Karpas-422 (cell line): ENCODE data around the gene FARP2. TPM values are rescaled to one million over a fixed set of nuclear protein-coding genes. Genes with fewer than 3 reads are reported as not detected.
"Not testable (repeated sequence)": the region's sequence is repeated elsewhere in the genome, so short reads cannot be mapped to it uniquely, and the experiment has no call there.

Experiments
- DNase-seq: peaks from one replicate; pipeline ENCODE4 v3.0.0-alpha.2; 2015
- H2AFZ ChIP-seq: fragments of 200-600 bp; sonication (generic); 2 replicates; pipeline ENCODE4 v1.6.1; 2014; ENCODE audit warnings: antibody characterized with exemption, low read length, mixed read lengths
- H3K27ac ChIP-seq: fragments of 200-600 bp; sonication (generic); 2 replicates; pipeline ENCODE4 v1.5.1; 2014; ENCODE audit warnings: mild to moderate bottlenecking, low read length, moderate library complexity
- H3K27me3 ChIP-seq: fragments of 200-600 bp; sonication (generic); 2 replicates; pipeline ENCODE4 v1.6.1; 2014; ENCODE audit warnings: low read length, mixed read lengths
- H3K36me3 ChIP-seq: fragments of 200-600 bp; sonication (generic); 2 replicates; pipeline ENCODE4 v1.6.1; 2014; ENCODE audit warnings: low read length, mixed read lengths; ENCODE audit not compliant: insufficient read depth
- H3K4me1 ChIP-seq: fragments of 200-600 bp; sonication (generic); 2 replicates; pipeline ENCODE4 v1.6.1; 2014; ENCODE audit warnings: mild to moderate bottlenecking, low read length, mixed read lengths
- H3K4me2 ChIP-seq: fragments of 200-600 bp; sonication (generic); 2 replicates; pipeline ENCODE4 v1.6.1; 2014; ENCODE audit warnings: low read length, low read depth, mild to moderate bottlenecking; ENCODE audit not compliant: poor library complexity, severe bottlenecking
- H3K4me3 ChIP-seq: fragments of 200-600 bp; sonication (generic); 2 replicates; pipeline ENCODE4 v1.5.1; 2014; ENCODE audit warnings: mild to moderate bottlenecking, antibody characterized with exemption, low read length, mixed read lengths
- H3K79me2 ChIP-seq: fragments of 200-600 bp; sonication (generic); 2 replicates; pipeline ENCODE4 v1.6.1; 2014; ENCODE audit warnings: mild to moderate bottlenecking, low read length, mixed read lengths
- H3K9ac ChIP-seq: fragments of 200-600 bp; sonication (generic); 2 replicates; pipeline ENCODE4 v1.6.0; 2014; ENCODE audit warnings: low read length
- H3K9me2 ChIP-seq: fragments of 200-600 bp; sonication (generic), shearing (Covaris generic); replicated peaks from 2 replicates; pipeline ENCODE4 v1.6.0; 2014; ENCODE audit warnings: mild to moderate bottlenecking, low read length, moderate library complexity; ENCODE audit not compliant: insufficient read depth
- H3K9me3 ChIP-seq: fragments of 300-700, 200-600 bp; sonication (generic); 2 replicates; pipeline ENCODE4 v1.6.1; 2014; ENCODE audit warnings: low read length, mixed read lengths
- H4K20me1 ChIP-seq: fragments of 200-600 bp; sonication (generic); 2 replicates; pipeline ENCODE4 v1.6.1; 2014; ENCODE audit warnings: mild to moderate bottlenecking, antibody characterized with exemption, low read length, low read depth; ENCODE audit not compliant: insufficient read depth
- total RNA-seq: library from RNA; depleted of rRNA; stranded (reverse); fragments of >200 nt; shearing (Covaris generic); gene quantifications from 2 replicates; pipeline ENCODE4 v1.2.3, GENCODE V29; 2014; ENCODE audit warnings: low replicate concordance

FARP2 gene
- total RNA-seq, 1 experiment from 2014 or later = 40.0 TPM

GRCh38 chr2:241313543-241314095 lies 42.5 kb upstream of the FARP2 start:
- H3K4me3 ChIP-seq = peak overlapping the region; percentile 92
- DNase-seq = no peak
- H3K4me2 ChIP-seq = peak overlapping the region; percentile 84
- no peaks in the 10 kb centered on the region for H3K9me3 ChIP-seq
- peak overlapping the region; percentile 99 for H3K9ac ChIP-seq
- H3K36me3 ChIP-seq = no peaks in the 10 kb centered on the region
- peaks cover 72% of the 10 kb centered on the region for H3K4me1 ChIP-seq
- H3K79me2 ChIP-seq = peaks cover 91% of the 10 kb centered on the region
- peak overlapping the region; percentile 95; the same call in 1 of the 2 replicates for H3K27ac ChIP-seq
- H2AFZ ChIP-seq = no peak overlapping the region
- peaks cover 33% of the 10 kb centered on the region for H4K20me1 ChIP-seq
- no peaks in the 10 kb centered on the region for H3K27me3 ChIP-seq
- no peaks in the 10 kb centered on the region for H3K9me2 ChIP-seq

DNA sequence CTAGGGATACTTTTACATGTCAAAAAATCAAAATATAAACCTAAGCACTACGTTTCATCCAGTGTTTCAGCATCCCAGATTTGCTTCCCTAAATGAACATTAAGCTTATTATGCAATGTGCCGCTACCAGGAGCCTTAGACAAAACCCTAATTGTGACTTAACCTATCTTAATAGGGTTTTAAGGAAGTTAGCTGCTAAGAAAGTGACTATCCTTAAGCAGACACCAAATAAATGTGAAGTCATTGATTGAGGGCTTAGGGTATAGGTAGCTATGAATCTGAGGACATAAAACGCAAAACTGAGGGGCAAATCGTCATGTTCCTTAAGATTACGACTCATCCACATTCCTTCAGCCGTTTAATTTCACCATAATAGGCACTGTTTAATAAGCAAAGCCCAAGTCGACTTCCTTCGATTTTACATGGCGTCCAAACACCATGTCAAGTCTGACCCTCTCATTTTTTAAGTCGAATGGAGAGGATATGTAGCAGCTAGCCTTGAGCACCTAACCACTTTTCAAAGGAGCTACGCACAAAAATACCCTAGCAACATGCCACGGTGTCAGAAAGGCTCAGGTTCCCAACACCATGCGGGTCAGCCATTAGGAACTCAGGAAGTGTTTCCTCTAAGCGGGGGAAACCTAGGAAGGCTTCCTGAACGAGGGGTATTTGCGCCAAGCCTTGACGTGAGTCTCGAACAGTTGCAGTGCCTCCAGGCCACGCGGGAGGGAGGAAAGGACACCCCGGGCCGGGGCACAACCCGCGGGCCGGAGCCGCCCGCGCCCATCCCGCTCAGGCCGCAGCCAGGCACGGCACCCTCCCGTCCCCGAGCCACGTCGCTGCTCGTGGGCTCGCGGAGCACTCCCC lies 41.6 kb upstream of the FARP2 start:
- Histone ChIP-seq H3K9me3 (no peaks in the 10 kb centered on the region), H3K4me2 (peak overlapping the region; percentile 84), H2AFZ (peak overlapping the region; percentile 22; the same call in 1 of the 2 replicates), H3K4me3 (peak overlapping the region; percentile 92), H3K27ac (peak overlapping the region; percentile 95), H3K9me2 (no peaks in the 10 kb centered on the region), H3K36me3 (peaks cover 5% of the 10 kb centered on the region; the same call in 1 of the 2 replicates), H4K20me1 (peaks cover 40% of the 10 kb centered on the region), H3K4me1 (peaks cover 72% of the 10 kb centered on the region), H3K9ac (peak overlapping the region; percentile 99), H3K79me2 (peaks cover 91% of the 10 kb centered on the region), H3K27me3 (no peaks in the 10 kb centered on the region)
- DNase-seq = peak; percentile 75

DNA sequence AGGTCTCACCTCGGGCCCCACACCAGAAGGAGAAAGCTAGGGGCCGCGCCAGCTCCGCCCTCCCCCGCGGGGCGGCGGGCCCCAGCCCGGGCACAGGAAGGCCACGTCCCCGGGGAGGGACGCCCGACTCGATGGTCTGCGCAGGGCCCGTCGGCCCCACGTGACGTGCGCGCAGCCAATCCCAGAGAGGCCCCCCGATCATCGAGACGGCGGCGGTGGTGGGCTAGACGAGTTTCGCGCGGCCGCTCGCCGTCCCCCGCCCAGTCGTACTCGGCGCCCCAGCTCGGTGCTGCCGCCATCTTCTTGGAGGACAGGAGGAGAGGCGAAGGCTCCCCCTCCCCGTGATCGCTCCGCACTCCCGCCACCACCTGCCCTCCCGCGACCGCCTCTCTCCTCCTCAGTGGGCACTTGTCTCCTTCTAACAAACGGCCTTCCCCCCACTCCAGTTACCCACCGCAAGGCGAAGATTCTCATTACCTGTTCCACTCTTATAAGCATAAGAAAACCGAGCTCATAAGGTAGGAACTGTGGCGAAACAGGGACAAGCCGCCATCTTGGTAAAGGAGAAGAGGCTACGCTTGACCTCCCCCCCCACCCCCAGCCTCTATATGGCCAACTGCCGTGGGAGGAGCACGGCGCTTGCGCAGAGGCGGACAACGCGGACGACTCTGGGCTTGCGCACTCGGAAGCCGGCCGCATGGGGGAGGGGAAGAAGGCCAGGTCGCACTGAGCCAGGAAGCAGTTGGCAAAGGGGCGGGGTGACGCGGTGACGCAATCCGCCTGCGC lies 40.8 kb upstream of the FARP2 start, which contains the start of gene HDLBP:
Gene HDLBP, minus strand, starts transcription at position 580 of the 786 bp plus-strand sequence. CDS start 48,803 bp downstream, outside the sequence.
- Histone ChIP-seq H3K9me2 (no peaks in the 10 kb centered on the region), H3K27me3 (no peaks in the 10 kb centered on the region), H3K79me2 (peaks cover 91% of the 10 kb centered on the region), H3K36me3 (peaks cover 11% of the 10 kb centered on the region), H2AFZ (peak within 1 kb of the TSS; percentile 22; the same call in 1 of the 2 replicates), H4K20me1 (peaks cover 47% of the 10 kb centered on the region), H3K27ac (peak within 1 kb of the TSS; percentile 95), H3K4me2 (peak within 1 kb of the TSS; percentile 97), H3K4me1 (peaks cover 72% of the 10 kb centered on the region), H3K9me3 (no peaks in the 10 kb centered on the region), H3K4me3 (peak within 1 kb of the TSS; percentile 92), H3K9ac (peak within 1 kb of the TSS; percentile 99)
- DNase-seq = peak; percentile 100

GRCh38 chr2:241315879-241316631 lies 40.0 kb upstream of the FARP2 start, which contains the start of gene SEPTIN2:
Gene SEPTIN2 (plus strand): TSS chr2:241315925. CDS start chr2:241324233, 8,308 bp downstream.
- Histone ChIP-seq H3K4me3 (peak within 1 kb of the TSS; percentile 92), H3K79me2 (peaks cover 91% of the 10 kb centered on the region), H3K9ac (peak within 1 kb of the TSS; percentile 99), H3K27ac (peak within 1 kb of the TSS; percentile 95), H3K36me3 (peaks cover 16% of the 10 kb centered on the region), H3K4me2 (peak within 1 kb of the TSS; percentile 97), H3K27me3 (no peaks in the 10 kb centered on the region), H4K20me1 (peaks cover 47% of the 10 kb centered on the region), H2AFZ (peak within 1 kb of the TSS; percentile 22; the same call in 1 of the 2 replicates), H3K9me3 (no peaks in the 10 kb centered on the region), H3K9me2 (no peaks in the 10 kb centered on the region), H3K4me1 (peaks cover 72% of the 10 kb centered on the region)
- DNase-seq = no peak

- no peaks in the 10 kb centered on the region for H3K9me3 ChIP-seq
- H2AFZ ChIP-seq = no peak overlapping the region
- H3K4me3 ChIP-seq = peak overlapping the region; percentile 90
- H3K36me3 ChIP-seq = peaks cover 19% of the 10 kb centered on the region
- DNase-seq = no peak
- H3K4me2 ChIP-seq = peak overlapping the region; percentile 97
- peaks cover 91% of the 10 kb centered on the region for H3K79me2 ChIP-seq
- peaks cover 72% of the 10 kb centered on the region for H3K4me1 ChIP-seq
- peak overlapping the region; percentile 82 for H3K27ac ChIP-seq
- peak overlapping the region; percentile 97 for H3K9ac ChIP-seq
- peaks cover 45% of the 10 kb centered on the region for H4K20me1 ChIP-seq
- H3K9me2 ChIP-seq = no peaks in the 10 kb centered on the region
- no peaks in the 10 kb centered on the region for H3K27me3 ChIP-seq
Observed at GRCh38 chr2:241316825-241317224, 39.3 kb upstream of the FARP2 start.

DNA sequence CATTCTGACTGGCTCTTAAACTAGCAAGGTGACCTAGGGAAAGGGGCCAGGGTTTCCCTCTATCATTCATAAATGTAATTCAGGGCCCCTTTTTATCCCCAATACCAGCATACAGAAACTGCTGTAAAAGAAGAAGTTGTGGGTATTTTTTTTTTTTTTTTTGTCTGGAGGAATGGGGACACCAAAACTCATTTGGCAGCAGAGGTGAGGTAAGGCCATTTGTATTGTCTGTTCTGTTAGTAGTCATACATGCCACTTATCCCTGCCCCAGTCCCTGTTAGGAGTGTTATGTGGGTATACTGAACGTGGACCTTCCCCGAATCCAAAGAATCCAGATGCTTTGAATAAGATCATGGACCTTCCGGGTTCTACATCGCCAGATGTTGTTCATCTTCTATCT lies 38.7 kb upstream of the FARP2 start:
- Histone ChIP-seq H4K20me1 (peaks cover 43% of the 10 kb centered on the region), H3K4me2 (peak overlapping the region; percentile 97), H3K4me3 (peak overlapping the region; percentile 90), H2AFZ (no peak overlapping the region), H3K27me3 (no peaks in the 10 kb centered on the region), H3K9ac (peak overlapping the region; percentile 97), H3K9me2 (no peaks in the 10 kb centered on the region), H3K79me2 (peaks cover 91% of the 10 kb centered on the region), H3K4me1 (peaks cover 72% of the 10 kb centered on the region), H3K9me3 (no peaks in the 10 kb centered on the region), H3K27ac (peak overlapping the region; percentile 82), H3K36me3 (peaks cover 19% of the 10 kb centered on the region)
- DNase-seq = peak; percentile 77

DNA sequence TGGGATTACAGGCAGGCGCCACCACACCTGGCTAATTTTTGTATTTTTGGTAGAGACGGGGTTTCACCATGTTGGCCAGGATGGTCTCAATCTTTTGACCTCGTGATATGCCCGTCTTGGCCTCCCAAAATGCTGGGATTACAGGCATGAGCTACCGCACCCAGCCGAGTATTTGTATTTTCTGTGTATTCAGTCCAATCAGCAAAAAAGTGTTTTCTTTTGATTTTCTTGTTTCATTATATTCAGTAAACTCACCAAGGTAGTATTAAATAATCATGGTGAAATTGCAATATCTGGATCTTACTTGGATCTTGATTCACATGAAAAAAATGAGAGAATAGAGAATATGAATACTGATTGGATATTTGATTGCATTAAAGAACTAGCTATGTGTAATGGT lies 37.3 kb upstream of the FARP2 start:
- Histone ChIP-seq H4K20me1 (peaks cover 45% of the 10 kb centered on the region), H3K27ac (peak overlapping the region; percentile 82), H3K4me3 (peak overlapping the region; percentile 90), H3K4me1 (peaks cover 73% of the 10 kb centered on the region), H3K4me2 (peak overlapping the region; percentile 97), H3K79me2 (peaks cover 91% of the 10 kb centered on the region), H3K36me3 (peaks cover 19% of the 10 kb centered on the region), H3K9ac (peak overlapping the region; percentile 2; the same call in 1 of the 2 replicates)
- H3K27me3 ChIP-seq, H3K9me2 ChIP-seq, H2AFZ ChIP-seq, H3K9me3 ChIP-seq, DNase-seq: not testable (repeated sequence)
